ENCODE data around the gene COL6A3.

The COL6A3 gene

DNA sequence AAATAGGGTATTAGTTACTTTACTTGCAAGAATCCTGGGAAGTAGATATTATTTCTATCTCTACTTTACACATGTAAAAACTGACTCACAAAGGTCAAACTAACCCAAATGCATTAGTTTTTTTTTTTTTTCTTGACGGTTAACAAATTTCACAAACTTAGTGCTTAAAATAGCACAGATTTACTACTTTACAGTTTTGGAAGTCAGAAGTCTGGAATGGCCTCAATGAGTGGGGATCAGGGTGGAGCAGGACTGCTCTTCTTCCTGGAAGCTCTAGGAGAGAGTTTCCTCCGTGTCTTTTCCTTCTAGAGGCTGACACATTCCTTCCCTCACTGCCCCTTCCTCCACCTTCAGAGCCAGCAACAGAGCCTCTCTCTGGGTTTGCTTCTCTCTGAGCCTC is 117.2 kb downstream of the COL6A3 start:
- peak; percentile 67 for DNase-seq (ENCODE audit: low spot score)

DNA sequence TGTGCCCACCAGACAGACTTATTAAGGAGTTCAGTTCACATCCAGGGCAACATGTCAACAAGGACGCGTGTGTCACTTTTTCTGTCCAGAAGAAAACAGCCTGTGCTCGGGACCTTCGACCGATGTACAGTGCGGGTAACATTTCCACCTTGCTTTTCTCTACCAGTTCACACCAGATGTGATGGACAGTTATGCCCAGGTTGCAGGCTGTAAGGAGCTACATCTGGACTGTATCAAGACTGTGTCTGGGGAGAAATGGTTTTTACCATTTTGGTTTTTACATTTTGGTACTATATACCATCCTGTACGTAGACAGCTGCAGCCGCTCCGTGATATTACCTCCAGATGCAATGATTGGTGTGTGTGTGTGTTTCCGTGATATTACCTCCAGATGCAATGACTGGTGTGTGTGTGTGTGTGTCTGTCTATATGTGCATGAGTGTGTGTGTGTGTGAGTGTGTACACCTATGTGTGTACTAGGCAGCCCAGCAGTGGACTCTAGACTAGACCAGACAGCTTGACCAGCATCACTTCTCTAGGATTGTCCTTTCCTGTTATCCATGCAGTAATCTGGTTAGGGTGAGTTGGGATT is 118.0 kb downstream of the COL6A3 start:
- DNase-seq (ENCODE audit: low spot score) = no peak

DNA sequence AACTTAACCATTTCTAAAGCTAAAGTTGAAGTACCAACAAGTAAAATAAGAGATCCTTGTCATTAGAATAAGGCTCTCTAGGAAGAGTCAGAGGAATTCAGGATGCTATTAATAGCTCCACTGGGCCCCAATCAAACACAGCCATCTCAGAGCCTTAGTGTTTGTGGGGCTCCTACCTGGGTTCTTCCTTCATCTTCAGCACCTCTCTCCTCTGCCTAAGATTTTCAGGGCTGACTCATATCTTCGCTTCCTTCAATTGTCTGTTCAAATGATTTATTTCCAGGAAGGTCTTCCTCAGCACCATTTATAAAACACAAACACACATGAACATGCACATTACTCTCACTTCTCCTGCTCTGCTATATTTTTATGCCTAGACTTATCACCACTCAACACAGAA is 119.5 kb downstream of the COL6A3 start:
- no peak for DNase-seq (ENCODE audit: low spot score)

DNA sequence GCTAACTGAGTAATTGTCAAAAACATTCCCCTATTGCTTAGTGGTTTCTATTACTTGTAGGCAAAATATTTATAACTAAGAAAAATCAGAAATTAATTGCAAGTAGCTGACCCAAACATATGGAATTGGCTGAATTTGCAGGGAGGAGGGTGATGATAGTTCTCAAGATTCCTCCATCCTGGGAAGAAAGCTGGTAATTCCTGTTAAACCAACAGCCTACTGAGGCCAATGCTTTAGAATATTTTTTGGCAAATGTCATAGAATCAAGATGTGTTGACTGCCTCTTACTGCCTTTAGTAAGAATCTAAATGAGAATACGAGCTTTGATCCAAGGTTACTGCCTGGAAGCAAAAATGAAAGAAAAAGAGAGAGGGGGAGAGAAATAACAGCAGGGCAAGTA is 120.0 kb downstream of the COL6A3 start:
- no peak for DNase-seq (ENCODE audit: low spot score)

DNA sequence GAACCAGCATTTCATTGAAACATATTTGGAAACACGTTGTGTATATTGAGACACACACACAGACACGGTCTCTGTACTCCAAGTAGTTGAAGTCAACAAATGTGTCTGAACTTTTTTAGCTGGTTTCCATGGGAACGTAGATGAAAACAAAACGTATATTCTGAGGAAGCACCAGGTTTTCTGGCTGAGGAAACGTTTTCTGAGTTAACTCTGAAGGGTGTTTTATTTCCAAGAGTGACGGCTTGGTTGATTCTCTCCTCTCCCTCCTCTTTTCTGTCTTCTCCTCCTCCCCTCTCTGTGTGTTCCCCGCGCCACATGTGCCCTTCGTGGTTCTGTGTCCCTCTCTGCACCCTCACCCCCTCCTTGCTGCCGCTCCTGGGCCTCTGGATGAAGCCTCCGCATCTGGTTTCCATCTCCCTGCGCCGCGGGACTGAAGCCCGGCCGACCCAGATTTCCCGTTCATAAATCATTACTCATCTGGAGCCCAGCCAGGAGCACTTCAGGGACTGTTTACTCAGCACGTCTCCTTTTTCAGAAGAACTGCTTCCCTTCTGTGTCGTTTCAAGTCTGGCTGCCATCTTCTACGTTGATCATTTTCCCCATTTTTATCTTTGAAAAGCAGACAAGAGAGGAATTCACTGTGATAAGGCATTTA is 122.7 kb downstream of the COL6A3 start:
- DNase-seq (ENCODE audit: low spot score) = peak; percentile 87

DNA sequence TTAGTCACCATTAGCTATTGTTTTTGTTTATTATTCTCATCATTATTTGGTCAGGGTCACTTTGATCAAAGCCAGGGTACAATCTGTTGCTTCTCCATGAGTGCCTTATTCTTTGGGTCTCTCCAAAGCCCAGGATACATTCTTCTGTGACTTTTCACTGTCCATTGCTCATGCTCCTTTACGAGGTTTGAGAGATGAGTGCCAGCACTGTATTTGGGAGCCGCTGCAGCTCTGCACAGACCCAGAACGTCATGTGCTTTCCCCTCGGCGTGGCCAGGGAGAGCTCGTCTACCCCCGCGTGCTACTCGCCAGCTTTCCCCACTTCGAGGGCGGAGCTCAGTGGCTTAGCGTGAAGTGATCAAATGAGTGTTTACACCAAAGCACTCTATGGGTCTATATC is 123.7 kb downstream of the COL6A3 start:
- DNase-seq (ENCODE audit: low spot score) = peak; percentile 74

DNA sequence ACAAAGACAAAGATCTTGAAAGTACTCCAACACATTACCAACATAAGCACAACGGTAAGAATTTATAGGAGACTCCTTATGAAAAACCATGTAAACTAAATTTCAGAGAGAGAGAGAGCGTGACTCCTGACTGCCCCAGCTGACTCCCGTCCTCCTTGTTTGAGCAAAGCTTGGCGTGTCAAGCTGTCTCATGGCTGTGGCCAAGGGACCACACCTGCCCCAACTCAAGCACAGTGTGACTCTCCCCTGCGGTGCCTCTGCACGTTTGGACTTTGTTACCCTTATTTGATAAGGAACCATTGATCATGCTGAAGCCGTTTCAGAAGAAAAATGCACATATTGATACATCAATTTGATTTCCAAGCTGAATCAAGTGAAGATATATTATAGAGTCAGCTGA is 124.8 kb downstream of the COL6A3 start:
- DNase-seq (ENCODE audit: low spot score) = no peak

DNA sequence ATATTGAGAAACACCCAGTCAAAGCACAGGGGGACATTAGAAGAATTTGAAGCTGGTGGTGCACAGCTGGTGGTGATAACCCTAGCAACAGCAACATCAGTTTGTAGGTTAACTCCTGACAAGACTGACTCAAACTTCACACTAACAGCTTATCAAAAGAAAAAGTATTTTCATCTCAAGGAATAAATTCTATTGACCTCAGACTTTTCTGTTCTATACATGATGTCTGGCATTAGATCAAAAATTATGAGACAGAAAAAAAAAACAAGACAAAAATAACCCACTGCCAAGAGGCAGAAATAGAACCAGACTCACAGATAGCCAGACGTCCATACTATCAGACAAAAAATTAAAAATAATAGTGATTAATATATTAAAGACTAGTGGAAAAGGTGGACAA is 126.1 kb downstream of the COL6A3 start:
- no peak for DNase-seq (ENCODE audit: low spot score)

DNA sequence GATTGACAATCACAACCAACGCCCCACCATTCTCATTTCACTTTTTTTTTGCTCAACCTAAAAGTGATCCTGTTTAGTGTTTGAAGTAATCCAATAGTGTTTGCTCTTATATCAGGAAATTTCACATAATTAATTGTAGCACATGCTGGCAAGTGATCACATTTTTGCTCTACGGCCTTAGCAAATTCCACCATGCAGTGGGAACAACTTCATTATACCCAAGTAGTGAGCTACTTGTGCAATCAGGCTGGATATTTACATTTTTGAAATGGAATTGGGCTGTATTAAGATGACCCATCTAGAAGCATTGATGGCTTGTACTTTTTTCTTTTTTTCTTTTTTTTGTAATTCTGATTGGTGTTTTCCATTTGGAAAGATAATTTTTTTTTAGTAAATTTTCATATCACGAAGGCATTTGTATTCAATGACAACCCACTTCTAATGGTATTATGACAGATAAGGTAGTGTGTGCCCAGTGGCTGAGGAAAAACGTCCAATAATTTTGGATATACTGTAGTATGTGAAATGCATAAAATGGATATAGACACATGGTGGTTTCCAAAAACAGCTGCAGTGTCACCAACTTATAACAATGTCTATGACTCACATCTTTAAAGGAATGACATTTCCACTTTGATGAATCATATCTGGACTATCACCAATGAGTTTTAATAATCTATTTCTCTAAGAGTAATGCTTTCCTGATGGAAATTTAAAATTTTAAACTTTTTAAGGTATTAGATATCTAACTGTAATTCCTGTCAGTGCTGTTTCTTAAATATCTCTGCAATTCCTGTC is 130.6 kb downstream of the COL6A3 start:
- DNase-seq (ENCODE audit: low spot score) = no peak

DNA sequence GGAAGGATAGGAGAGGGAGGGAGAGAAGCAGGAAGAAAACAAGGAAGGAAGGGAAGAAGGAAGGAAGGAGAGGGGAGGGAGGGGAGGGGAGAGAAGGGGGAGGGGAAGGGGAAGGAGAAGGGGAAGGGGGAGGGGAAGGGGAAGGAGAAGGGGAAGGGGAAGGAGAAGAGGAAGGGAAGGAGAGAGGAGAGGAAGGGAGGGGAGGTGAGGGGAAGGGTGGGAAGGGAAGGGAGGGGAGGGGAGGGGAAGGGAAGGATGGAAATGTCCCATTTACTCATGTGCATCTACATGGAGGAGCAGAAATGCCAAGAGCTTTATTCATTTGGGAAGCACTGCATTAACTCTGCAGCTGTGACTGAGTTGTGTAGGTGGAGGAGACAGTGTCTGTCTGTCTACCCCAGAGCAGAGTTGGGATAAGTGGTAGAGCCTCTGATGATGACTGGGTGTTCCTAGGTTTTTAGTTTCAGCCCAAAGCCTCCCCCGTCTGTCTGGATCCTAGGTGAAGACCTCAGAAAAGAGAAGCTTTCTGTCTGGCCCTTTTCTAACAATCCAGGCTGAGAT is 131.3 kb downstream of the COL6A3 start:
- peak; percentile 36 for DNase-seq (ENCODE audit: low spot score)

DNA sequence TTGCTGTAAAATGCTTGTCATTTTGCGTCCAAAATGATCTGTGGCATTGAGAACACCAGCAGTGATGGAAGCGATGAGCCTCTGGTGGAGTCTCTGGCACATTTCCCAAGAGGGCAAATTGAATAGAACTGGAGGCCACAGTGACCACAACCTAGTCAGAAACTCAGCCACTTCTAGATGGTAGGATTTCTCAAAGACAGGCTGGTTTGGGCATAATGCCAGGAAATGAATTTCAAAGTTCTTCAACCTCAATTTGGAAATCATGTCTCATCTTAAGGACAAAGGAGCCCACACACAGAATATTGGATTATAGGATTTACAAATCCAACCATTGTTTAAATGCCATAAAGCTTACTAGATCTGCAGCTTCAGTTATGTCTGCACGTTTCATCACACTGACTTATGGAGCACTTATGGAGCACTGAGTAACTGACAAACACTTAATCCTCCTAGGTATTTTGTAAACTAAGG is 132.1 kb downstream of the COL6A3 start:
- DNase-seq (ENCODE audit: low spot score) = peak; percentile 58

DNA sequence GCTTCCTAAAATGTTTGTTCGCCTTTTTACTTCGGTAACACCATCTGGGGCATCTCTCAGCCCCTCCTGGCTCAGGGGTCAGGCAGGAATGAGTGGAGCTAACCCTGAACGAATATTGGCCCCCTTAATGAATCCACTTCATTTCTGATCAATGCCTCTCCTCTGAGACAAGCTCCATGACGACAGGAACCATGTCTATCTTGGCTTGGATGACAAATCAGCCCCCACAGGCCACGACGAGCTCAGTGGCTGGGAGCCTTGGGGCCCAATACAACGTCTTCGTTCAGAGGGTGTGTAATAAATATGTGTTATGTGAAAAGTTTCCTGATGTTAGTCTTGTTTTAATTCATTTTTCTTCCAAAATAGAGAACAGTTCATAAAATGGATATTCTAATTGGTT is 133.0 kb downstream of the COL6A3 start:
- no peak for DNase-seq (ENCODE audit: low spot score)

DNA sequence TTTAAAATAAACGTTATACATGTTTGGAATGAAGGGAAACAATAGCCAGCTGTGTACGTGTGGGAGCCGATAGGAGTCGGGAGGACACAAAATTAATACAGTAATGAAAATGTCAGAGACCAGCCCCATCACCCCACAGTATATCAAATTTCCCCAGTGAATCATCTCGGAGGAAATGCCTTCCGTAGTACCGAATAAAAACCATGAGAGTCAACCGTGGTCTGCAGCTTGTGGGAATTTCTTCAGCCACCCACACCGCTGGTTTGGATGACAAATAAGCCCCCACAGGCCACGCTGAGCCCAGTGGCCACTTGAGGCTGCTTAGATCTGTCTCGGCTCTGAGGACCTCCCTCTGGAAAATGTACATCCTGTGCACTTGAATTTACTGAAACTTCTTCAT is 133.7 kb downstream of the COL6A3 start:
- DNase-seq (ENCODE audit: low spot score) = peak; percentile 78

DNA sequence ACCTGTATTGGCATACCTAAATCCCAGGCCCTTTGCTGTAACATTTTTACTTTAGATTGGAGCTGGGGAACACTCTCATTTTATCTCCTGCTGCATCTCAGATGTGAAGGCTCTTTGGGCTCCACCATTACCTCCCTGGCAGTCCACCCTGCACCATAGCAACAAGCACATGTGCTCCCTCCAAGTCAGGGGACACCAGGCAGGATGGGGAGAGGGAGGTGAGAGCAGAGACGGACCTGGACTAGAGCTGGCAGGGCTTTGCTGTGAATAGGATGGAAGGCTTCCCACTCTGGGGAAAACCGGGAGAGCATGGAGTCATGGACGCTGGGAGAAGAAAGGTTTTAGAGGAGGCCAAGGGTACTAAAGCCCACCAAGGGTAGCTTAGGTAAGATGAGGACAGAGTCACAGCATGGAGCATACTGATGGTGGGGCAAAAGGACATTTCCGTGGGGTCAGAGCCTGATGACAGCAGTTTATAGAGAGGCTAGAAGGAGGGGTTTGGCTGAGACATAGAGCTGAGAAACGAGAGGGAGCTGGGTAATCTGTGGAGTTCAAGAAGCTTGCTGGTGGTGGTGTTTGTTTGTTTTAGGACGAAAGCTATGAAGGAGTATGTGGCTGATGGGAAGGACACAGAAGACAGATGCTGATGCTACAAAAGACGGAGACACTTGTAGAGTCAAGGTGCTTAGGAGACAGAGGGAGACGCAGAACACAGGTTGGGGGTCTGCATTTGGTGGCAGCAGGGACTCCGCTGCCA is 134.8 kb downstream of the COL6A3 start:
- DNase-seq (ENCODE audit: low spot score) = no peak

DNA sequence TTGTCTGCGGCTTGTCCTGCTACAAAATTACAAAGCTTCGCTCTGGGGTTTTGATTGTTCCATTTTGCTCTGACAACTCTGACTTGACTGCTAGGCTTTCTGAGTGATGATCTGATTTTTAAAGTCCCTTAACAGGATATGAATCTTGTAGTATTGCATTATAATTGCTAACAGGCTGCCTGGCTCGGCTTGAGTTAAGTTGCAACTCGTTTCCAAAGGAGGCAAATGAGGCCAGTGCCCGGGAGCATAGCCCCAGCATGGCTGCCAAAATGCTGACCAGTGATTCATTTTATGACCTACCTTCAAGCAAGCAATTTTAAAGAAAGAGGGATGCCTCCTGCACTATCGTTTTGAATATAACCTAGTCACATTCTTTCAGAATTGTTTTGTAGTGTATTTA is 135.4 kb downstream of the COL6A3 start:
- DNase-seq (ENCODE audit: low spot score) = peak; percentile 78

DNA sequence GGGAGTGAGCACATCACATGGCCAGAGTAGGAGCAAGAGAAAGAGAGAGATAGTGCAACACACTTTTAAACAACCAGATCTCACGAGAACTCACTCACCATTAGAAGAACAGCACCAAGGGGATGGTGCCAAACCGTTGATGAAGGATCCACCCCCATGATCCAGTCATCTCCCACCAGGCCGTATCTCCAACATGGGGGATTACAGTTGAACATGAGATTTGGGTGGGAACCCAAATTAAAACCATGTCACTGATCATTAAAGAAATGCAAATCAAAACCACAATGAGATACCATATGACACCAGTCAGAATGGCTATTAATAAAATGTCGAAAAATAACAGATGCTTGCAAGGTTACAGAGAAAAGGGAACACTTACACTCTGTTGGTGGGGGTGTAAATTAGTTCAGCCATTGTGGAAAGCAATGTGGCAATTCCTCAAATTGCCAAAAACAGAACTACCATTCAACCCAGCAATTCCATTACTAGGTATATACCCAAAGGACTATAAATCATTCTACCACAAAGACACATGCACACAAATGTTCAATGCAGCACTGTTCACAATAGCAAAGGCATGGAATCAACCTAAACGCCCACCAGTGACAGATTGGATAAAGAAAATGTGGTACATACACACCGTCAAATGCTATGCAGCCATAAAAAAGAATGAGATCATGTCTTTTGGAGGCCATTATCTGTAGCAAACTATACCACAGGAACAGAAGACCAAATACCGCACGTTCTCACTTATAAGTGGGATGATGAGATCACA is 137.1 kb downstream of the COL6A3 start:
- DNase-seq (ENCODE audit: low spot score) = no peak
